ENCODE results near the gene INTS15.

DNA sequence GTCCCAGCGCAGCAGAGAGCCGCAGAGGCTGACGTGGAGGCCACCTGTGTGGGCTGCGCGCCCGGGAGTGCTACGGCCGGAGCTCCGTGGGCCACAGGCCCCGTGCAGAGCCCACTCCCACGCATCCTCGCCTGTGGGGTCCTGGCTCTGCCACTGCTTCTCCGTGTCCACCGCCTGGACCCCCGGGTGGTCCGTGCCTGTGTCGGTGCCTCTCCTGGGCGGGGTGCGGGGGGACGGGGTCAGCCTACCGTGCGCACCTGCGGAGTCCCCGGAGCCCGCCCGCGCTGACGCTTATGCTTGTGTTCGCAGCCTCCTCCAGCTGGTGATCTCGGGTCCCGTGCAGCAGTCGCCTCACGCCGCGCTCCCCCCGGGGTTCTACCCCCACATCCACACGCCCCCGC is 17.8 kb downstream of the INTS15 start:
- TF ChIP-seq, protein P1, sequence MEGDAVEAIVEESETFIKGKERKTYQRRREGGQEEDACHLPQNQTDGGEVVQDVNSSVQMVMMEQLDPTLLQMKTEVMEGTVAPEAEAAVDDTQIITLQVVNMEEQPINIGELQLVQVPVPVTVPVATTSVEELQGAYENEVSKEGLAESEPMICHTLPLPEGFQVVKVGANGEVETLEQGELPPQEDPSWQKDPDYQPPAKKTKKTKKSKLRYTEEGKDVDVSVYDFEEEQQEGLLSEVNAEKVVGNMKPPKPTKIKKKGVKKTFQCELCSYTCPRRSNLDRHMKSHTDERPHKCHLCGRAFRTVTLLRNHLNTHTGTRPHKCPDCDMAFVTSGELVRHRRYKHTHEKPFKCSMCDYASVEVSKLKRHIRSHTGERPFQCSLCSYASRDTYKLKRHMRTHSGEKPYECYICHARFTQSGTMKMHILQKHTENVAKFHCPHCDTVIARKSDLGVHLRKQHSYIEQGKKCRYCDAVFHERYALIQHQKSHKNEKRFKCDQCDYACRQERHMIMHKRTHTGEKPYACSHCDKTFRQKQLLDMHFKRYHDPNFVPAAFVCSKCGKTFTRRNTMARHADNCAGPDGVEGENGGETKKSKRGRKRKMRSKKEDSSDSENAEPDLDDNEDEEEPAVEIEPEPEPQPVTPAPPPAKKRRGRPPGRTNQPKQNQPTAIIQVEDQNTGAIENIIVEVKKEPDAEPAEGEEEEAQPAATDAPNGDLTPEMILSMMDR (conservative IDR thresholded peaks at IDR 0.05; ENCODE audit: low read length) = no peak
- TF ChIP-seq EZH2phosphoT487 (IDR thresholded peaks at IDR 0.05; ENCODE audit: borderline replicate concordance) = no peak
